HepG2 (cell line): ENCODE measurements around the gene CENPM.

ENCODE experiments used
- EP300 ChIP-seq, 3 experiments: sonication (generic) in 1 of 3; formaldehyde crosslinking in 1 of 3; IDR thresholded peaks; 2 replicates each; pipeline versions ENCODE4 v1.5.1 to v1.6.1; 2011 to 2020; ENCODE audit warnings: low read depth in 2 of 3, low read length in 2 of 3, borderline replicate concordance in 1 of 3, improper control_type of control experiment in 1 of 3, mild to moderate bottlenecking in 1 of 3, missing genetic modification reagents in 1 of 3, moderate library complexity in 1 of 3
- GZF1 ChIP-seq: sonication (generic); formaldehyde crosslinking; IDR thresholded peaks from 2 replicates; pipeline ENCODE4 v1.5.1; 2020; ENCODE audit warnings: mild to moderate bottlenecking, missing genetic modification reagents
- HDAC2 ChIP-seq: sonication (generic); formaldehyde crosslinking; IDR thresholded peaks from 2 replicates; pipeline ENCODE4 v1.4.0; 2020; ENCODE audit warnings: missing genetic modification reagents
- MXI1 ChIP-seq: IDR thresholded peaks from 3 replicates; pipeline ENCODE4 v1.6.1; 2012; ENCODE audit warnings: low read depth, low read length, inconsistent platforms, borderline replicate concordance
- NR2C2 ChIP-seq: sonication (generic); formaldehyde crosslinking; IDR thresholded peaks from 2 replicates; pipeline ENCODE4 v1.4.0; 2020; ENCODE audit warnings: missing genetic modification reagents, mild to moderate bottlenecking, moderate library complexity, borderline replicate concordance
- PHB2 ChIP-seq: fragments of 450-650 bp; IDR thresholded peaks from 2 replicates; pipeline ENCODE4 v1.6.1; 2018; ENCODE audit not compliant: partially characterized antibody
- TAF1 ChIP-seq: sonication (generic); formaldehyde crosslinking; IDR thresholded peaks from 2 replicates; pipeline ENCODE4 v1.4.0; 2020; ENCODE audit warnings: missing genetic modification reagents
- TRIM24 ChIP-seq: sonication (generic); formaldehyde crosslinking; IDR thresholded peaks from 2 replicates; pipeline ENCODE4 v1.8.0; 2022; ENCODE audit warnings: mild to moderate bottlenecking, missing genetic modification reagents
- ZNF224 ChIP-seq: sonication (generic); formaldehyde crosslinking; IDR thresholded peaks from 2 replicates; pipeline ENCODE4 v1.5.0; 2020; ENCODE audit warnings: mild to moderate bottlenecking, missing genetic modification reagents
- ZSCAN22 ChIP-seq: sonication (generic); formaldehyde crosslinking; IDR thresholded peaks from 2 replicates; pipeline ENCODE4 v1.4.0; 2020; ENCODE audit warnings: mild to moderate bottlenecking, missing genetic modification reagents
- TF ChIP-seq, protein P1 (sequence below): sonication (generic); formaldehyde crosslinking; IDR thresholded peaks from 2 replicates; pipeline ENCODE4 v1.5.0; 2020; ENCODE audit warnings: mild to moderate bottlenecking, missing genetic modification reagents
- TF ChIP-seq, protein P2 (sequence below): IDR thresholded peaks from 2 replicates; pipeline ENCODE4 v1.6.1; 2012; ENCODE audit warnings: low read length, improper control_type of control experiment
- TF ChIP-seq, protein P3 (sequence below): sonication (generic); formaldehyde crosslinking; IDR thresholded peaks from 2 replicates; pipeline ENCODE4 v1.4.0; 2020; ENCODE audit warnings: missing genetic modification reagents, borderline replicate concordance
- TF ChIP-seq, protein P4 (sequence below): sonication (generic); formaldehyde crosslinking; IDR thresholded peaks from 2 replicates; pipeline ENCODE4 v1.5.0; 2020; ENCODE audit warnings: mild to moderate bottlenecking, missing genetic modification reagents, moderate library complexity

DNA sequence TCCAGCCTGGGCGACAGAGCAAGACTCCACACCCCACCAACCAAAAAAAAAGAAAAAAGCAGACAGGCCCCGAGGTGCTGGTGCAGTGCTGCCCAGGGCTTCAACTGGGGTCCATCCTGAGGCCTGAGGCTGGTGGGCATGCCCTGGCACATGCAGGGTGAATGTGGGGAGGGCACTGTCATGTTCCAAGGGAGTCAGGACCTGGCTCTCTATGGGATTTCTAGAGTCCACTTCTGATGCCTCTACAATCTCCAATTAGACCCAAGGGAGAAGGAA, 10.1 kb downstream of the CENPM start:
- no peak for TF ChIP-seq GZF1 (CRISPR knock-in tag)
- no peak for TF ChIP-seq HDAC2 (CRISPR knock-in tag)
- no peak for TF ChIP-seq TRIM24
- TF ChIP-seq ZNF224 = no peak
- TF ChIP-seq, protein P1, sequence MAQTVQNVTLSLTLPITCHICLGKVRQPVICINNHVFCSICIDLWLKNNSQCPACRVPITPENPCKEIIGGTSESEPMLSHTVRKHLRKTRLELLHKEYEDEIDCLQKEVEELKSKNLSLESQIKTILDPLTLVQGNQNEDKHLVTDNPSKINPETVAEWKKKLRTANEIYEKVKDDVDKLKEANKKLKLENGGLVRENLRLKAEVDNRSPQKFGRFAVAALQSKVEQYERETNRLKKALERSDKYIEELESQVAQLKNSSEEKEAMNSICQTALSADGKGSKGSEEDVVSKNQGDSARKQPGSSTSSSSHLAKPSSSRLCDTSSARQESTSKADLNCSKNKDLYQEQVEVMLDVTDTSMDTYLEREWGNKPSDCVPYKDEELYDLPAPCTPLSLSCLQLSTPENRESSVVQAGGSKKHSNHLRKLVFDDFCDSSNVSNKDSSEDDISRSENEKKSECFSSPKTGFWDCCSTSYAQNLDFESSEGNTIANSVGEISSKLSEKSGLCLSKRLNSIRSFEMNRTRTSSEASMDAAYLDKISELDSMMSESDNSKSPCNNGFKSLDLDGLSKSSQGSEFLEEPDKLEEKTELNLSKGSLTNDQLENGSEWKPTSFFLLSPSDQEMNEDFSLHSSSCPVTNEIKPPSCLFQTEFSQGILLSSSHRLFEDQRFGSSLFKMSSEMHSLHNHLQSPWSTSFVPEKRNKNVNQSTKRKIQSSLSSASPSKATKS (CRISPR knock-in tag) = no peak
- TF ChIP-seq, protein P2, sequence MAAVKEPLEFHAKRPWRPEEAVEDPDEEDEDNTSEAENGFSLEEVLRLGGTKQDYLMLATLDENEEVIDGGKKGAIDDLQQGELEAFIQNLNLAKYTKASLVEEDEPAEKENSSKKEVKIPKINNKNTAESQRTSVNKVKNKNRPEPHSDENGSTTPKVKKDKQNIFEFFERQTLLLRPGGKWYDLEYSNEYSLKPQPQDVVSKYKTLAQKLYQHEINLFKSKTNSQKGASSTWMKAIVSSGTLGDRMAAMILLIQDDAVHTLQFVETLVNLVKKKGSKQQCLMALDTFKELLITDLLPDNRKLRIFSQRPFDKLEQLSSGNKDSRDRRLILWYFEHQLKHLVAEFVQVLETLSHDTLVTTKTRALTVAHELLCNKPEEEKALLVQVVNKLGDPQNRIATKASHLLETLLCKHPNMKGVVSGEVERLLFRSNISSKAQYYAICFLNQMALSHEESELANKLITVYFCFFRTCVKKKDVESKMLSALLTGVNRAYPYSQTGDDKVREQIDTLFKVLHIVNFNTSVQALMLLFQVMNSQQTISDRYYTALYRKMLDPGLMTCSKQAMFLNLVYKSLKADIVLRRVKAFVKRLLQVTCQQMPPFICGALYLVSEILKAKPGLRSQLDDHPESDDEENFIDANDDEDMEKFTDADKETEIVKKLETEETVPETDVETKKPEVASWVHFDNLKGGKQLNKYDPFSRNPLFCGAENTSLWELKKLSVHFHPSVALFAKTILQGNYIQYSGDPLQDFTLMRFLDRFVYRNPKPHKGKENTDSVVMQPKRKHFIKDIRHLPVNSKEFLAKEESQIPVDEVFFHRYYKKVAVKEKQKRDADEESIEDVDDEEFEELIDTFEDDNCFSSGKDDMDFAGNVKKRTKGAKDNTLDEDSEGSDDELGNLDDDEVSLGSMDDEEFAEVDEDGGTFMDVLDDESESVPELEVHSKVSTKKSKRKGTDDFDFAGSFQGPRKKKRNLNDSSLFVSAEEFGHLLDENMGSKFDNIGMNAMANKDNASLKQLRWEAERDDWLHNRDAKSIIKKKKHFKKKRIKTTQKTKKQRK = no peak
- TF ChIP-seq EP300 (IDR thresholded peaks at IDR 0.05; ENCODE audit: low read depth in 2 of 2, low read length in 2 of 2) = no peak
- no peak for TF ChIP-seq EP300 (CRISPR knock-in tag; IDR thresholded peaks at IDR 0.05; ENCODE audit: borderline replicate concordance)
- TF ChIP-seq, protein P3, sequence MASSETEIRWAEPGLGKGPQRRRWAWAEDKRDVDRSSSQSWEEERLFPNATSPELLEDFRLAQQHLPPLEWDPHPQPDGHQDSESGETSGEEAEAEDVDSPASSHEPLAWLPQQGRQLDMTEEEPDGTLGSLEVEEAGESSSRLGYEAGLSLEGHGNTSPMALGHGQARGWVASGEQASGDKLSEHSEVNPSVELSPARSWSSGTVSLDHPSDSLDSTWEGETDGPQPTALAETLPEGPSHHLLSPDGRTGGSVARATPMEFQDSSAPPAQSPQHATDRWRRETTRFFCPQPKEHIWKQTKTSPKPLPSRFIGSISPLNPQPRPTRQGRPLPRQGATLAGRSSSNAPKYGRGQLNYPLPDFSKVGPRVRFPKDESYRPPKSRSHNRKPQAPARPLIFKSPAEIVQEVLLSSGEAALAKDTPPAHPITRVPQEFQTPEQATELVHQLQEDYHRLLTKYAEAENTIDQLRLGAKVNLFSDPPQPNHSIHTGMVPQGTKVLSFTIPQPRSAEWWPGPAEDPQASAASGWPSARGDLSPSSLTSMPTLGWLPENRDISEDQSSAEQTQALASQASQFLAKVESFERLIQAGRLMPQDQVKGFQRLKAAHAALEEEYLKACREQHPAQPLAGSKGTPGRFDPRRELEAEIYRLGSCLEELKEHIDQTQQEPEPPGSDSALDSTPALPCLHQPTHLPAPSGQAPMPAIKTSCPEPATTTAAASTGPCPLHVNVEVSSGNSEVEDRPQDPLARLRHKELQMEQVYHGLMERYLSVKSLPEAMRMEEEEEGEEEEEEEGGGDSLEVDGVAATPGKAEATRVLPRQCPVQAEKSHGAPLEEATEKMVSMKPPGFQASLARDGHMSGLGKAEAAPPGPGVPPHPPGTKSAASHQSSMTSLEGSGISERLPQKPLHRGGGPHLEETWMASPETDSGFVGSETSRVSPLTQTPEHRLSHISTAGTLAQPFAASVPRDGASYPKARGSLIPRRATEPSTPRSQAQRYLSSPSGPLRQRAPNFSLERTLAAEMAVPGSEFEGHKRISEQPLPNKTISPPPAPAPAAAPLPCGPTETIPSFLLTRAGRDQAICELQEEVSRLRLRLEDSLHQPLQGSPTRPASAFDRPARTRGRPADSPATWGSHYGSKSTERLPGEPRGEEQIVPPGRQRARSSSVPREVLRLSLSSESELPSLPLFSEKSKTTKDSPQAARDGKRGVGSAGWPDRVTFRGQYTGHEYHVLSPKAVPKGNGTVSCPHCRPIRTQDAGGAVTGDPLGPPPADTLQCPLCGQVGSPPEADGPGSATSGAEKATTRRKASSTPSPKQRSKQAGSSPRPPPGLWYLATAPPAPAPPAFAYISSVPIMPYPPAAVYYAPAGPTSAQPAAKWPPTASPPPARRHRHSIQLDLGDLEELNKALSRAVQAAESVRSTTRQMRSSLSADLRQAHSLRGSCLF = no peak
- TF ChIP-seq TAF1 = no peak
- TF ChIP-seq ZSCAN22 (CRISPR knock-in tag) = no peak
- TF ChIP-seq, protein P4, sequence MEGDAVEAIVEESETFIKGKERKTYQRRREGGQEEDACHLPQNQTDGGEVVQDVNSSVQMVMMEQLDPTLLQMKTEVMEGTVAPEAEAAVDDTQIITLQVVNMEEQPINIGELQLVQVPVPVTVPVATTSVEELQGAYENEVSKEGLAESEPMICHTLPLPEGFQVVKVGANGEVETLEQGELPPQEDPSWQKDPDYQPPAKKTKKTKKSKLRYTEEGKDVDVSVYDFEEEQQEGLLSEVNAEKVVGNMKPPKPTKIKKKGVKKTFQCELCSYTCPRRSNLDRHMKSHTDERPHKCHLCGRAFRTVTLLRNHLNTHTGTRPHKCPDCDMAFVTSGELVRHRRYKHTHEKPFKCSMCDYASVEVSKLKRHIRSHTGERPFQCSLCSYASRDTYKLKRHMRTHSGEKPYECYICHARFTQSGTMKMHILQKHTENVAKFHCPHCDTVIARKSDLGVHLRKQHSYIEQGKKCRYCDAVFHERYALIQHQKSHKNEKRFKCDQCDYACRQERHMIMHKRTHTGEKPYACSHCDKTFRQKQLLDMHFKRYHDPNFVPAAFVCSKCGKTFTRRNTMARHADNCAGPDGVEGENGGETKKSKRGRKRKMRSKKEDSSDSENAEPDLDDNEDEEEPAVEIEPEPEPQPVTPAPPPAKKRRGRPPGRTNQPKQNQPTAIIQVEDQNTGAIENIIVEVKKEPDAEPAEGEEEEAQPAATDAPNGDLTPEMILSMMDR = no peak
- no peak for TF ChIP-seq NR2C2 (CRISPR knock-in tag)
- TF ChIP-seq PHB2 = no peak
- TF ChIP-seq MXI1 = no peak
